ENCODE results near the gene F2.
"Not testable (repeated sequence)": the region's sequence is repeated elsewhere in the genome, so short reads cannot be mapped to it uniquely, and the experiment has no call there.

F2 gene

GRCh38 chr11:46698597-46698996 is 20.4 kb upstream of the F2 start:
- no peak overlapping the region for H3K27ac ChIP-seq (ENCODE audit: low read length)
- H3K27me3 ChIP-seq (ENCODE audit: control insufficient read depth in 1 of 2, insufficient read depth in 2 of 2, low read length in 2 of 2): no peaks in the 10 kb centered on the region
- H3K4me3 ChIP-seq (ENCODE audit: low read length in 2 of 2): peak overlapping the region in 1 of 2 donors; percentile 40
- peaks cover 54% of the 10 kb centered on the region for H3K4me1 ChIP-seq (ENCODE audit: control insufficient read depth, insufficient read depth, low read length)
- peaks cover 32 to 37% of the 10 kb centered on the region in 2 donors for H3K36me3 ChIP-seq (ENCODE audit: control insufficient read depth in 2 of 2, insufficient read depth in 2 of 2, low read length in 2 of 2)
- H3K9me3 ChIP-seq (ENCODE audit: control insufficient read depth in 2 of 2, low read length in 2 of 2): no peaks in the 10 kb centered on the region
- H3K9ac ChIP-seq (ENCODE audit: low read length in 2 of 2): no peak overlapping the region

DNA sequence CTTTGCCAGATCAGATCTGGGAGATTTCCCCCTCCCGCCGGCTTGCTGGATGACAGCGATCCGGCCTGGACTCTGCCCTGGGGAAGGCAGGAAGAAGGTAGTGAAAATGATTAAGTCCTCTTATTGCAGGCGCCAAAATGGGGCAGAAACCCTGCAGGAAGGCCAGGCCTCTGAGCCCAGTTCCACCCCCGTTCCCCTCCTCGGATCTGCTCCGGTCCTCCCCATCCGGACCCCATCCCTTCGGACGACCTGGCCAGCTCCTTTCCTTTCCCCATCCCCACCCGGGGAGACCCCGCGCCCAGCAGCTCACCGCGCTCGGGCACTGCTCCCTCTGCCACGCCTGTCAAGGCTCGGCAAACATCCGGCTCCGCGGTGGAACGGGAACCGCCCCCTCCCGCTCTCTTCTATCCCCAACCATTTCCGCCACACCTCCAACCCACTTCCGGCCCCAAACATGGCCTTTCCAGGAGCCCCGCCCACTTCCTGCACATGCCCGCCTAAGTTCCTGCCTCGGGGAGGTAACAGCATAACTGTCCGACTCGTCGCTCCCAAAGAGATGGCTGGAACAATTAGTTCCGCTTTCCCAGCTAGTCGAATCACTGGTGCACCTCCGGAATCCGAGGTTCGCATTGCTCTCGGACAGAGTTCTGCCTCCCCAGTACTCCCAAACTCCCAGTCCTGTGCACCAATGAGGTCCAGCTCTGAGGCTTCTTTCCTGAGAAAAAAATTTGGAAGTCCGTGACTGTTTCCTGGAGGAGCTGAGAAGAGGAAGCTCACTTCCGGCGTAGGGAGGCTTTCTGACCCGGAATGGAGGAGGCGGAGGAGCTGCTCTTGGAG is 18.6 kb upstream of the F2 start, which contains the start of the genes ARHGAP1 and ZNF408:
ARHGAP1 (minus strand) TSS at position 379 of the 837 bp plus-strand sequence. CDS start 4,512 bp downstream, outside the sequence.
ZNF408 (plus strand) TSS at position 791 of the 837 bp plus-strand sequence; CDS start at position 808, 17 bp downstream.
- H3K9me3 ChIP-seq (ENCODE audit: control insufficient read depth in 2 of 2, low read length in 2 of 2): no peaks in the 10 kb centered on the region
- peak within 1 kb of the TSS; percentile 82 to 96 for H3K9ac ChIP-seq (ENCODE audit: low read length in 2 of 2)
- peak within 1 kb of the TSS; percentile 78 to 100 for H3K4me3 ChIP-seq (ENCODE audit: low read length in 2 of 2)
- H3K27ac ChIP-seq (ENCODE audit: low read length): peak within 1 kb of the TSS; percentile 91
- H3K27me3 ChIP-seq (ENCODE audit: control insufficient read depth in 1 of 2, insufficient read depth in 2 of 2, low read length in 2 of 2): no peaks in the 10 kb centered on the region
- H3K4me1 ChIP-seq (ENCODE audit: control insufficient read depth, insufficient read depth, low read length): peaks cover 53% of the 10 kb centered on the region
- peaks cover 27 to 35% of the 10 kb centered on the region in 2 donors for H3K36me3 ChIP-seq (ENCODE audit: control insufficient read depth in 2 of 2, insufficient read depth in 2 of 2, low read length in 2 of 2)

- Histone ChIP-seq H3K4me1 (ENCODE audit: control insufficient read depth, insufficient read depth, low read length) (peaks cover 46% of the 10 kb centered on the region), H3K4me3 (ENCODE audit: low read length in 2 of 2) (peak overlapping the region; percentile 78 to 100), H3K9ac (ENCODE audit: low read length in 2 of 2) (peak overlapping the region; percentile 82 to 96), H3K36me3 (ENCODE audit: control insufficient read depth in 2 of 2, insufficient read depth in 2 of 2, low read length in 2 of 2) (peaks cover 28 to 37% of the 10 kb centered on the region in 2 donors), H3K27me3 (ENCODE audit: control insufficient read depth in 1 of 2, insufficient read depth in 2 of 2, low read length in 2 of 2) (no peaks in the 10 kb centered on the region), H3K9me3 (ENCODE audit: control insufficient read depth in 2 of 2, low read length in 2 of 2) (no peaks in the 10 kb centered on the region), H3K27ac (ENCODE audit: low read length) (peak overlapping the region; percentile 91)
These were observed 17.8 kb upstream of the F2 start for GRCh38 chr11:46701078-46701654.

- Histone ChIP-seq H3K9me3 (ENCODE audit: control insufficient read depth in 2 of 2, low read length in 2 of 2) (no peaks in the 10 kb centered on the region), H3K4me3 (ENCODE audit: low read length in 2 of 2) (no peak overlapping the region), H3K36me3 (ENCODE audit: control insufficient read depth in 2 of 2, insufficient read depth in 2 of 2, low read length in 2 of 2) (peaks cover 36 to 40% of the 10 kb centered on the region in 2 donors), H3K27me3 (ENCODE audit: control insufficient read depth in 1 of 2, insufficient read depth in 2 of 2, low read length in 2 of 2) (no peaks in the 10 kb centered on the region), H3K9ac (ENCODE audit: low read length in 2 of 2) (no peak overlapping the region), H3K27ac (ENCODE audit: low read length) (no peak overlapping the region), H3K4me1 (ENCODE audit: control insufficient read depth, insufficient read depth, low read length) (peaks cover 19% of the 10 kb centered on the region)
These were observed 13.8 kb upstream of the F2 start for GRCh38 chr11:46705070-46705688.

DNA sequence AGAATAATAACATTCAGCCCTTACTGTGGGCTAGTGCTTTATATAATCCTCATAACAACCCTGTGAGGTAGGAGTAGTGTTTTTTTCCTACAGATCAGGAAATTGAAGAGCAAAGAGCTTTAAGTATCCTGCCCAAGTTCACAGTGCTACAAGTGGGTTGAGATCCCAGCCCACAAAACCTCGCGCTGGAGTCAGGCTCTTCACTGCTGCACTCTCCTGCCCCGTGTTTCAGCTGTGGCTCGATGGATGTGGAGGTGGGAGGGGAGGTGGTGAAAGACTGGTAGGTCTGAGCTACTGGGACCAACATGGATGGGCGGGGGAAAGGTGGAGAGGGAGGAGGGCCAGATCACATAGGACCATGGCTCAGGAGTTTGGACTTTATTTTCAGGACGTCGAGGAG is 12.1 kb upstream of the F2 start:
- no peaks in the 10 kb centered on the region for H3K27me3 ChIP-seq (ENCODE audit: control insufficient read depth in 1 of 2, insufficient read depth in 2 of 2, low read length in 2 of 2)
- H3K9ac ChIP-seq (ENCODE audit: low read length in 2 of 2): no peak overlapping the region
- H3K4me3 ChIP-seq (ENCODE audit: low read length in 2 of 2): no peak overlapping the region
- H3K9me3 ChIP-seq (ENCODE audit: control insufficient read depth in 2 of 2, low read length in 2 of 2): no peaks in the 10 kb centered on the region
- no peak overlapping the region for H3K27ac ChIP-seq (ENCODE audit: low read length)
- peaks cover 16% of the 10 kb centered on the region for H3K4me1 ChIP-seq (ENCODE audit: control insufficient read depth, insufficient read depth, low read length)
- H3K36me3 ChIP-seq (ENCODE audit: control insufficient read depth in 2 of 2, insufficient read depth in 2 of 2, low read length in 2 of 2): peaks cover 36 to 40% of the 10 kb centered on the region in 2 donors

DNA sequence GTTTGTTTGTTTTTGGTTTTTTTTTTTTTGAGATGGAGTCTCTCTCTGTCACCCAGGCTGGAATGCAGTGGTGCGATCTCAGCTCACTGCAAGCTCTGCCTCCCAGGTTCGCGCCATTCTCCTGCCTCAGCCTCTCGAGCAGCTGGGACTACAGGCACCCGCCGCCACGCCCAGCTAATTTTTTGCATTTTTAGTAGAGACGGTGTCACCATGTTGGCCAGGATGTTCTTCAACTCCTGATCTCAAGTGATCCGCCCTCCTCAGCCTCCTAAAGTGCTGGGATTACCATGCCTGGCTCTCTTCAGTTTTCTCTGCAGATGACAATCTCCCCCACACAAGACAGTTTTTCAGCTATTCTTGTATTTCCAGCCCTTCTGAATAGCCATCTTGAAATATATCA is 9.7 kb upstream of the F2 start:
- peaks cover 21 to 22% of the 10 kb centered on the region in 2 donors for H3K36me3 ChIP-seq (ENCODE audit: control insufficient read depth in 2 of 2, insufficient read depth in 2 of 2, low read length in 2 of 2)
- H3K9me3 ChIP-seq (ENCODE audit: control insufficient read depth in 2 of 2, low read length in 2 of 2); H3K9ac ChIP-seq (ENCODE audit: low read length in 2 of 2); H3K27me3 ChIP-seq (ENCODE audit: control insufficient read depth in 1 of 2, insufficient read depth in 2 of 2, low read length in 2 of 2); H3K27ac ChIP-seq (ENCODE audit: low read length); H3K4me1 ChIP-seq (ENCODE audit: control insufficient read depth, insufficient read depth, low read length); H3K4me3 ChIP-seq (ENCODE audit: low read length in 2 of 2): not testable (repeated sequence)

- H3K27me3 ChIP-seq (ENCODE audit: control insufficient read depth in 1 of 2, insufficient read depth in 2 of 2, low read length in 2 of 2): no peaks in the 10 kb centered on the region
- peak overlapping the region; percentile 79 for H3K27ac ChIP-seq (ENCODE audit: low read length)
- H3K4me3 ChIP-seq (ENCODE audit: low read length in 2 of 2): no peak overlapping the region
- peaks cover 8 to 10% of the 10 kb centered on the region in 2 donors for H3K36me3 ChIP-seq (ENCODE audit: control insufficient read depth in 2 of 2, insufficient read depth in 2 of 2, low read length in 2 of 2)
- H3K9ac ChIP-seq (ENCODE audit: low read length in 2 of 2): peak overlapping the region; percentile 3 to 13
- peaks cover 6% of the 10 kb centered on the region for H3K4me1 ChIP-seq (ENCODE audit: control insufficient read depth, insufficient read depth, low read length)
- H3K9me3 ChIP-seq (ENCODE audit: control insufficient read depth in 2 of 2, low read length in 2 of 2): no peaks in the 10 kb centered on the region
These were observed 8.2 kb upstream of the F2 start for GRCh38 chr11:46710821-46711269.

DNA sequence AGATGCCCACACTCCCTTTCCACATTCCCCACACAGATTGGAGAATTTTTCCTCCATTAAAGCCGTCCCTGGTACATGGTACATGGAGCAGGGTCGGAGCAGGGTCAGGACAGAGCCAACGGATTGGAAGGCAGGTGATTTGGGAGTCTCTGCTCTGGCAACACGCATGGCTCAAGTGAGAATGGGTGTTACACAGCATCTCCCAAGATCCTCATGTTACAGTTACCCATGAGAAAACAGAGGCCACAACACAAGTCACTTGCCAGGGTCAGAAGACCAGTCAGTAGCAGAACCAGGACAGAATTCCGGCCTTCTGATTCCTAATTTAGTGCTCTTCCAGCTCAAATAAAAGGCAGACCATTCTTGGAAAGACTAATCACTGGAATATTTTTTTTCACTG is 7.7 kb upstream of the F2 start:
- no peaks in the 10 kb centered on the region for H3K27me3 ChIP-seq (ENCODE audit: control insufficient read depth in 1 of 2, insufficient read depth in 2 of 2, low read length in 2 of 2)
- no peak overlapping the region for H3K4me3 ChIP-seq (ENCODE audit: low read length in 2 of 2)
- H3K9ac ChIP-seq (ENCODE audit: low read length in 2 of 2): peak overlapping the region; percentile 3 to 13
- H3K9me3 ChIP-seq (ENCODE audit: control insufficient read depth in 2 of 2, low read length in 2 of 2): no peaks in the 10 kb centered on the region
- peaks cover 6% of the 10 kb centered on the region for H3K4me1 ChIP-seq (ENCODE audit: control insufficient read depth, insufficient read depth, low read length)
- peak overlapping the region; percentile 79 for H3K27ac ChIP-seq (ENCODE audit: low read length)
- H3K36me3 ChIP-seq (ENCODE audit: control insufficient read depth in 2 of 2, insufficient read depth in 2 of 2, low read length in 2 of 2): peaks cover 5 to 9% of the 10 kb centered on the region in 2 donors

DNA sequence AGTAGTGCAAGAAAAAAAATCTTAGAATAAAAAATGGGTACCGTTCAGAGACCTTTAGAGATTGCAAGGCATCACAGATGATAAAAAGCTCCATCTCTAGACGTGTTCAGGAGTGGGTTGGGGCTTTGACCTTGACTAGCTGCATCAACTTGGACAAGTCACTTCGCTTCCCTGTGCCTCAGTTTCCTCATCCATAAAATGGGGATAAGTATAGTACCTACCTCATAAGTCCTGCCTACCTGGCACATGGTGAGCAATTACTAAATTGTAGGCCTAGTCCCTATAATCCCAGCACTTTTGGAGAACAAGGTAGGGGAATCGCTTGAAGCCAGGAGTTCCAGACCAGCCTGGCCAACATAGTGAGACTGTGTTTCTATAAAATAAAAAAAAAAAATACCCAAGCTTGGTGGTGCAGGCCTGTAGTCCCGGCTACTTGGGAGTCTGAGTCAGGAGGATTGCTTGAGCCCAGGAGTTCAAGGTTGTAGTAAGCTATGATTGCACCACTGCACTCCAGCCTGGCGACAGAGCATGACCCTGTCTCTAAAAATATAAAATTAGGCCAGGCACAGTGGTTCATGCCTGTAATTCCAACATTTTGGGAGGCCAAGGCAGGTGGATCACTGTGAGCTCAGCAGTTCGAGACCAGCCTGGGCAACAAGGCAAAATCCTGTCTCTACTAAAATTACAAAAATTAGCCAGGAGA is 6.0 kb upstream of the F2 start:
- Histone ChIP-seq H3K27ac (ENCODE audit: low read length) (no peak overlapping the region), H3K27me3 (ENCODE audit: control insufficient read depth in 1 of 2, insufficient read depth in 2 of 2, low read length in 2 of 2) (no peaks in the 10 kb centered on the region), H3K9me3 (ENCODE audit: control insufficient read depth in 2 of 2, low read length in 2 of 2) (no peaks in the 10 kb centered on the region), H3K36me3 (ENCODE audit: control insufficient read depth in 2 of 2, insufficient read depth in 2 of 2, low read length in 2 of 2) (no peaks in the 10 kb centered on the region), H3K4me3 (ENCODE audit: low read length in 2 of 2) (no peak overlapping the region), H3K9ac (ENCODE audit: low read length in 2 of 2) (no peak overlapping the region), H3K4me1 (ENCODE audit: control insufficient read depth, insufficient read depth, low read length) (peaks cover 6% of the 10 kb centered on the region)

DNA sequence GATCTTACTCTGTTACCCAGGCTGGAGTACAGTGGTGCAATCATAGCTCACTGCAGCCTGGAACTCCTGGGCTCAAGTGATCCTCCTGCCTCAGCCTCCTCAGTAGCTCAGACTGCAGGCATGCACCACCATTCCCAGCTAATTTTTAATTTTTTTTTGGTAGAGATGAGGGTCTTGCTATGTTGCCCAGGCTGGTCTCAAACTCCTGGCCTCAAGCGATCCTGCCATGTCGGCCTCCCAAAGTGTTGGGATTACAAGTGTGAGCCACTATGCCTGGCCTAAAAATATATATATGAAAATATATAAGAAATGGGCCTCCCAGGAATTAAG is 1.2 kb upstream of the F2 start:
- not testable (repeated sequence) for H3K27ac ChIP-seq (ENCODE audit: low read length); H3K4me3 ChIP-seq (ENCODE audit: low read length in 2 of 2); H3K9me3 ChIP-seq (ENCODE audit: control insufficient read depth in 2 of 2, low read length in 2 of 2); H3K27me3 ChIP-seq (ENCODE audit: control insufficient read depth in 1 of 2, insufficient read depth in 2 of 2, low read length in 2 of 2); H3K9ac ChIP-seq (ENCODE audit: low read length in 2 of 2); H3K4me1 ChIP-seq (ENCODE audit: control insufficient read depth, insufficient read depth, low read length); H3K36me3 ChIP-seq (ENCODE audit: control insufficient read depth in 2 of 2, insufficient read depth in 2 of 2, low read length in 2 of 2)
